HFFc6 (cell line): ENCODE data around the gene OBP2A. TPM values are rescaled to one million over a fixed set of nuclear protein-coding genes. Genes with fewer than 3 reads are reported as not detected.

Experiments
- DNase-seq: peaks from one replicate; pipeline ENCODE4 v3.0.0-alpha.2; 2018
- H3K27ac Mint-ChIP-seq: 2 replicates; pipeline ENCODE4 v1.8.0; 2020; ENCODE audit warnings: mild to moderate bottlenecking, mixed read lengths
- H3K27me3 Mint-ChIP-seq: 2 replicates; pipeline ENCODE4 v1.8.0; 2021; ENCODE audit warnings: mild to moderate bottlenecking, moderate library complexity, mixed read lengths; ENCODE audit not compliant: insufficient read depth
- H3K36me3 Mint-ChIP-seq: 2 replicates; pipeline ENCODE4 v1.8.0; 2021; ENCODE audit warnings: low read depth, mixed read lengths
- H3K4me1 Mint-ChIP-seq: 2 replicates; pipeline ENCODE4 v1.8.0; 2020; ENCODE audit warnings: low read depth, mixed read lengths
- H3K4me3 Mint-ChIP-seq: 2 replicates; pipeline ENCODE4 v1.8.0; 2020; ENCODE audit warnings: mild to moderate bottlenecking, moderate library complexity, mixed read lengths
- H3K9me3 Mint-ChIP-seq: 2 replicates; pipeline ENCODE4 v1.8.0; 2020; ENCODE audit warnings: mild to moderate bottlenecking, mixed read lengths
- CTCF ChIP-seq: fragments of 200-600 bp; sonication (generic); IDR thresholded peaks from 2 replicates; pipeline ENCODE4 v1.5.0; 2021; ENCODE audit warnings: antibody characterized with exemption, mild to moderate bottlenecking
- total RNA-seq, 6 experiments: library from RNA; stranded (reverse); fragmentation: NEBNext Ultra II Directional; extraction: Animal tissue kit (Norgen Biotek cat#: 25700); gene quantifications; 2 replicates in 1 of 6; 3 replicates in 5 of 6; pipeline ENCODE4 v1.2.3, GENCODE V29; 2021

The OBP2A gene
- total RNA-seq, 6 experiments from 2014 or later: not detected

GRCh38 chr9:135520916-135521607 is 24.9 kb upstream of the OBP2A start, which contains the start of gene LCN1:
Gene LCN1, plus strand, starts transcription at chr9:135521440. Its CDS starts 58 bp downstream, at chr9:135521498.
- Mint-ChIP-seq H3K27ac (no peak within 1 kb of the TSS), H3K4me1 (no peaks in the 10 kb centered on the region), H3K4me3 (no peak within 1 kb of the TSS), H3K36me3 (no peaks in the 10 kb centered on the region), H3K27me3 (peaks cover 22% of the 10 kb centered on the region), H3K9me3 (no peaks in the 10 kb centered on the region)
- no peak for DNase-seq
- no peak for TF ChIP-seq CTCF

GRCh38 chr9:135521608-135522095 is 24.3 kb upstream of the OBP2A start:
- Mint-ChIP-seq H3K27me3 (peaks cover 19% of the 10 kb centered on the region), H3K4me1 (no peaks in the 10 kb centered on the region), H3K36me3 (no peaks in the 10 kb centered on the region), H3K4me3 (no peak overlapping the region), H3K9me3 (no peaks in the 10 kb centered on the region), H3K27ac (no peak overlapping the region)
- no peak for DNase-seq
- TF ChIP-seq CTCF: no peak

GRCh38 chr9:135522137-135522877 is 23.6 kb upstream of the OBP2A start:
- H3K27ac Mint-ChIP-seq: no peak overlapping the region
- no peak overlapping the region for H3K4me3 Mint-ChIP-seq
- H3K9me3 Mint-ChIP-seq: no peaks in the 10 kb centered on the region
- H3K36me3 Mint-ChIP-seq: no peaks in the 10 kb centered on the region
- H3K4me1 Mint-ChIP-seq: no peaks in the 10 kb centered on the region
- H3K27me3 Mint-ChIP-seq: peaks cover 19% of the 10 kb centered on the region
- no peak for DNase-seq
- no peak for TF ChIP-seq CTCF

- Mint-ChIP-seq H3K9me3 (no peaks in the 10 kb centered on the region), H3K36me3 (no peaks in the 10 kb centered on the region), H3K4me1 (no peaks in the 10 kb centered on the region), H3K4me3 (no peak overlapping the region), H3K27me3 (peaks cover 17% of the 10 kb centered on the region), H3K27ac (no peak overlapping the region)
- DNase-seq: no peak
- TF ChIP-seq CTCF: no peak
These were observed 23.0 kb upstream of the OBP2A start for GRCh38 chr9:135522931-135523330.

- DNase-seq: no peak
- Mint-ChIP-seq H3K4me1 (no peaks in the 10 kb centered on the region), H3K27me3 (peaks cover 13% of the 10 kb centered on the region), H3K27ac (no peak overlapping the region), H3K4me3 (no peak overlapping the region), H3K36me3 (no peaks in the 10 kb centered on the region), H3K9me3 (no peaks in the 10 kb centered on the region)
- TF ChIP-seq CTCF: no peak
These were observed 22.3 kb upstream of the OBP2A start for GRCh38 chr9:135523521-135524129.
